Osteocyte (in vitro differentiated cells): ENCODE data around the gene KREMEN2. TPM values are rescaled to one million over a fixed set of nuclear protein-coding genes. Genes with fewer than 3 reads are reported as not detected.

Experiments
- DNase-seq: peaks from one replicate; pipeline ENCODE4 v3.0.0; 2021; ENCODE audit warnings: mixed read lengths; ENCODE audit not compliant: unreplicated experiment; ENCODE audit errors: extremely low spot score
- H3K27ac Mint-ChIP-seq: one replicate; pipeline ENCODE4 v1.8.0; 2021; ENCODE audit warnings: mild to moderate bottlenecking, mixed read lengths; ENCODE audit not compliant: unreplicated experiment
- H3K27me3 Mint-ChIP-seq: one replicate; pipeline ENCODE4 v1.8.0; 2021; ENCODE audit warnings: mixed read lengths; ENCODE audit not compliant: unreplicated experiment
- H3K36me3 Mint-ChIP-seq: one replicate; pipeline ENCODE4 v1.8.0; 2021; ENCODE audit warnings: mixed read lengths; ENCODE audit not compliant: unreplicated experiment
- H3K4me1 Mint-ChIP-seq: one replicate; pipeline ENCODE4 v1.8.0; 2021; ENCODE audit warnings: mixed read lengths; ENCODE audit not compliant: unreplicated experiment
- H3K4me3 Mint-ChIP-seq: one replicate; pipeline ENCODE4 v1.8.0; 2021; ENCODE audit warnings: mild to moderate bottlenecking, moderate library complexity, mixed read lengths; ENCODE audit not compliant: unreplicated experiment
- H3K9me3 Mint-ChIP-seq: one replicate; pipeline ENCODE4 v1.8.0; 2021; ENCODE audit warnings: mixed read lengths; ENCODE audit not compliant: unreplicated experiment
- CTCF ChIP-seq: fragments of 200-600 bp; sonication (generic); IDR thresholded peaks from 2 replicates; pipeline ENCODE4 v1.5.0; 2021; ENCODE audit warnings: antibody characterized with exemption, mild to moderate bottlenecking, moderate library complexity
- total RNA-seq: library from RNA; stranded (reverse); gene quantifications from 2 replicates; pipeline ENCODE4 v1.2.1, GENCODE V29; 2021

KREMEN2 gene
- total RNA-seq, 1 donor from 2014 or later: not detected

- Mint-ChIP-seq H3K27ac (no peak overlapping the region), H3K27me3 (peaks cover 44% of the 10 kb centered on the region), H3K9me3 (no peaks in the 10 kb centered on the region), H3K4me1 (peaks cover 1% of the 10 kb centered on the region), H3K36me3 (no peaks in the 10 kb centered on the region), H3K4me3 (peak overlapping the region; percentile 26)
- TF ChIP-seq CTCF: no peak
- DNase-seq: no peak
Observed at GRCh38 chr16:3004781-3005284, 40.8 kb downstream of the KREMEN2 start.

- H3K9me3 Mint-ChIP-seq: no peaks in the 10 kb centered on the region
Observed at GRCh38 chr16:3007059-3007956, 43.2 kb downstream of the KREMEN2 start.

GRCh38 chr16:3007957-3008689 lies 44.0 kb downstream of the KREMEN2 start:
- DNase-seq: no peak
- Mint-ChIP-seq H3K36me3 (no peaks in the 10 kb centered on the region), H3K27ac (no peak overlapping the region), H3K9me3 (no peaks in the 10 kb centered on the region), H3K4me3 (no peak overlapping the region), H3K27me3 (peaks cover 45% of the 10 kb centered on the region), H3K4me1 (peaks cover 10% of the 10 kb centered on the region)
- no peak for TF ChIP-seq CTCF

More at GRCh38 chr16:3007059-3007956, 43.2 kb downstream of the KREMEN2 start:
- no peak overlapping the region for H3K27ac Mint-ChIP-seq
- H3K4me1 Mint-ChIP-seq: peaks cover 3% of the 10 kb centered on the region
- peaks cover 38% of the 10 kb centered on the region for H3K27me3 Mint-ChIP-seq
- DNase-seq: no peak
- no peaks in the 10 kb centered on the region for H3K36me3 Mint-ChIP-seq
- TF ChIP-seq CTCF: no peak
- H3K4me3 Mint-ChIP-seq: no peak overlapping the region

- TF ChIP-seq CTCF: no peak
- peaks cover 10% of the 10 kb centered on the region for H3K4me1 Mint-ChIP-seq
- H3K4me3 Mint-ChIP-seq: no peak overlapping the region
- no peak overlapping the region for H3K27ac Mint-ChIP-seq
- no peak for DNase-seq
- no peaks in the 10 kb centered on the region for H3K36me3 Mint-ChIP-seq
- H3K9me3 Mint-ChIP-seq: no peaks in the 10 kb centered on the region
- H3K27me3 Mint-ChIP-seq: peaks cover 45% of the 10 kb centered on the region
Observed at GRCh38 chr16:3008690-3009037, 44.6 kb downstream of the KREMEN2 start.
